HG02610 (cell line): ENCODE data around the gene HOXC11.
A peak's percentile ranks its signal among the peaks of the same experiment; 100 is the strongest.

ENCODE experiments used
- ATAC-seq: cut with Tn5 transposase; IDR thresholded peaks from one replicate; pipeline ENCODE4 v1.9.1; 2021; ENCODE audit warnings: mild to moderate bottlenecking, moderate library complexity; ENCODE audit not compliant: unreplicated experiment

The HOXC11 gene

DNA sequence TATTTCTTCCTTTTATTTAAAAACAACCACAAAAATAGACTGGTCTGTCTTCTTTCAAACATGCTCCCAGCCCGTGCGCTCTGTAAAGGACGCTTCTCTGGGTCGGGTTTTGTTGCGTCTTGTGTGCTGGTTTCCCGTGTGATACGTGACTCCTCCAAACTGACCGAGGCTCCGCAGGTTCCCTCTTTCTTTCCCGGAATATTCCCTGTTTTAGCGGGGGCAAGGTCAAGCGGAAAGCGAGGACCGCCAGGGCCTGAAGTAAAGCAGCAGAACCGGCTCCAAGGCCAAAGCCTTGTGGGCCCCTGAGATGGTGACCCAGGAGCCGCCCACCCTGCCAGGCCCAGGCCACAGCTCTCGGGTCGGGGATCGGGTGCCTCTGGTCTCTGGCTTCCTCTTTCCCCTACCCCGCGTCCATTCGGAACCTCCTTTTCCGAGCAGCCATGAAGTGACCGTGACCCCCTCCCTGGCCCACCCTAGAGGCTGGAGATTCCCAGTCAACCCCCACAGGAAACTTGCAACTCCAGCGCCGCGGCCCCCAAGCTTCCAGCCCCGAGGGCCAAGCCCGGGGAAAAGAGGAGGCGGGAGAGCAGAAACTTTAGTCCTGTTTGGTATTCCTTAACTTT, 11.1 kb downstream of the HOXC11 start:
- no peak for ATAC-seq

DNA sequence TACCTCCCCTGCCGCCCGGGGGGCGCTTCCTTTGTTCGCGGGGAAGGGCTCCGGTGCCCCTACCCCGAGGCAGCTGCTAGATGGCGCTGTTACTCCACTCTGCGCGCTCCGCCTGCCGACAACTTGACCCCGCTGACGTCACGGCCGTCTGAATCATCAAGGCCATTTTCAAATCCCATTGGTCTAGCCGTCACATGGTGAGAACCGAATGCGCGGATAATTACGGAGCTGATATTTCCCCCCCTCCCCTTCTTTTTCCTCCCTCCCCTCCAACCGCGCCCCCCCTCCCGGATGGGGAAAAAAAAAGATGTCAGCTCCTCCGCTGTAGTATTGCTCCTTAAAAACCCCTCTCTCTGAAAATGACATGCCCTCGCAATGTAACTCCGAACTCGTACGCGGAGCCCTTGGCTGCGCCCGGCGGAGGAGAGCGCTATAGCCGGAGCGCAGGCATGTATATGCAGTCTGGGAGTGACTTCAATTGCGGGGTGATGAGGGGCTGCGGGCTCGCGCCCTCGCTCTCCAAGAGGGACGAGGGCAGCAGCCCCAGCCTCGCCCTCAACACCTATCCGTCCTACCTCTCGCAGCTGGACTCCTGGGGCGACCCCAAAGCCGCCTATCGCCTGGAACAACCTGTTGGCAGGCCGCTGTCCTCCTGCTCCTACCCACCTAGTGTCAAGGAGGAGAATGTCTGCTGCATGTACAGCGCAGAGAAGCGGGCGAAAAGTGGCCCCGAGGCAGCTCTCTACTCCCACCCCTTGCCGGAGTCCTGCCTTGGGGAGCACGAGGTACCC, 12.2 kb downstream of the HOXC11 start, which contains the start of gene HOXC10:
HOXC10 (plus strand) TSS at position 246 of the 791 bp plus-strand sequence; CDS start at position 360, 114 bp downstream.
- peak; percentile 46 for ATAC-seq

DNA sequence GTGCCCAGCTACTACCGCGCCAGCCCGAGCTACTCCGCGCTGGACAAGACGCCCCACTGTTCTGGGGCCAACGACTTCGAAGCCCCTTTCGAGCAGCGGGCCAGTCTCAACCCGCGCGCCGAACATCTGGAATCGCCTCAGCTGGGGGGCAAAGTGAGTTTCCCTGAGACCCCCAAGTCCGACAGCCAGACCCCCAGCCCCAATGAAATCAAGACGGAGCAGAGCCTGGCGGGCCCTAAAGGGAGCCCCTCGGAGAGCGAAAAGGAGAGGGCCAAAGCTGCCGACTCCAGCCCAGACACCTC, 12.7 kb downstream of the HOXC11 start:
- no peak for ATAC-seq

GRCh38 chr12:53985994-53986685, 13.2 kb downstream of the HOXC11 start:
- ATAC-seq = no peak

DNA sequence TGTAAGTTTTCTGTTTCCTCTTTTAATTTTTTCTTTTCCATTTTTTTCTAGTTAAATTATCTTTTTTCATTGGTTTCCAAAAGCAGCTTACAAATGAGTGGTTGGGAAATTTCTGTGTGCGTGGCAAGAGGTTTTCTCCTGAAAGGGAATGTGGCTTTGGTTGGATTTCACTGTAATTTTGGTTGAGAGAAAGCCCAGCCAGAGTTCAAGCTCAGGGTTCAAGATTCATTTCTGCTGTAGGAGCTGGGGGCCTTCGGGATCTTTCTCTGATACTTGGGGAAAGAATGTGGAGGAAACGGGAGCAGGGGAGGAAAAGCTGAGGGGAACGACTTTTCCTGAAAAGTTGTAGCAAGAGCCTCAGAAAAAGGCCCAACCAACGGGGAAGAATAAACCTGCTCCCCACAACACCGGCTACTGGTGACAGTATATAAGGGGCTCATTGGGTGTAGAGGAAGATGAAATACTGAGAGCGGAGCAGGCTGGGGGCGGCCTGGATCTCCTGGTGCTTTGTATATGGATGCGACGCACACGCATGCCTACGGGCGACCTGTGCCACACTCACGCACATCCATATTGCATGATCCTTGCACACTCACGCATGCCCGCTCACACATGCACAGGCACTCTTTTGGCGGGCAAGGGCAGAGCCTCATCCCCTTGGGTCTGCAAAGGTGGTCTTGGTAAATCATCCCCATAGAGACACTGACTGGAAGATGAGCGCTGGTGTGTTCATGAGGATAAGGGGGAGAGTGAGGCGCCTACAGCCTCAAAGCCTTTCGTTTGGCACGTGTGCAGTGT, 14.0 kb downstream of the HOXC11 start:
- no peak for ATAC-seq

- no peak for ATAC-seq
Observed at GRCh38 chr12:53987787-53988230, 14.9 kb downstream of the HOXC11 start.

DNA sequence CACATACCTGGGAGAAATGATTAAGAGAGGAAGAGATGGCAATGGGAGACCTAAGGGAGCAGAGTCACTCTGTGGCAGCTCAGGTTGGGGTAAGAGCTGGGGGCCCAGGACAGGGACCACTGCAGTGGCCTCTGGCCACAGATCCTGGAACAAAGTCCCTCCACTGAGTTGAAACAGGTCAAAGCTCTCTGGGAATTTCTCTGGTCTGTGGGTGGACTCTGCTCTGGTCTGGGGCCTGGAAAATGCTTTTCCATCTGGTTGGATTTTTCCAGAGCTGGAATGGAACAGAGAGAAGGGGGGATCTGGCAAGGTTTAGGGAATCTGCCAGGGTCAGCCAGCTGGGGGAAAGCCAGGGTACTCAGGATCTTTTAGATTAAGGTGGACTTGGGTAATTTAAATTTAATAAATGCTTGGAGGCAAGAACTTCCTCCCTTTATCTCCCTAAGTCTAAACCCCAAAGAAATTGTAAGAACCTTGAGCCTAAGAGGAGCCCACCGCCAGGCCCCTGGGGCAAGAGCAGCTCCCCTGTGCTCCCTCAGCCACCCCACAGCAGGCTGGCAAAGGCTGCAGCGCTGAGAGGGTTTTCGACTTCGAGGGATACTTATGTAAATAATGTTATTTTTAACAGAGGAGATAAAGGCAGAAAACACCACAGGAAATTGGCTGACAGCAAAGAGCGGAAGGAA, 15.8 kb downstream of the HOXC11 start:
- no peak for ATAC-seq

DNA sequence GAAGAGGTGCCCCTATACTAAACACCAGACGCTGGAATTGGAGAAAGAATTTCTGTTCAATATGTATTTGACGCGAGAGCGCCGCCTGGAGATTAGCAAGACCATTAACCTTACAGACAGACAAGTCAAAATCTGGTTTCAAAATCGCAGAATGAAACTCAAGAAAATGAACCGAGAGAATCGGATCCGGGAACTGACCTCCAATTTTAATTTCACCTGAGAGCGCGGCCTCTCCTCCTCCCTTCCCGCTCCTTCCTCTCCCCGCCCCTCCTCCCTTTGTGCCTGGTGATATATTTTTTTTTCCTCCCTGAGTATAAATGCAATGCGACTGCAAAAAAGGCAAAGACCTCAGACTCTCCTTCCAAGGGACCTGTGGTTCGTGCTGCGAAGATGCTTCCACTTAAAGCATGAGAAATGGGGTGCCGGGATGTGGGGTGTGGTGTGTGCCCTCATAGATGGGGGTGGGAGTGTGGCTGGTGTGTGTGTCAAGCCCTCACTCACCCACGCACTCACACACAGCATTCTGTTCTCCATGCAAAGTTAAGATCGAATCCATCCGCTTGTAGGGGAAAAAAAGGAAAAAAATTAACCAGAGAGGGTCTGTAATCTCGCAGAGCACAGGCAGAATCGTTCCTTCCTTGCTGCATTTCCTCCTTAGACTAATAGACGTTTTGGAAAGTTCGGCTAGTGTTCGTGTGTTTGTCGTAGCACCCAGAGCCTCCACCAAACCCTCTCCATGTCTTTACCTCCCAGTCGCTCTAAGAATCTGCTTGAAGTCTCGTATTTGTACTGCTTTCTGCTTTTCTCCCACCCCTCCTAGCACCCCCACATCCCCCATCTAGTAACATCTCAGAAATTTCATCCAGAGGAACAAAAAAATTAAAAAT, 16.5 kb downstream of the HOXC11 start:
- ATAC-seq = no peak

- ATAC-seq = no peak
Observed at GRCh38 chr12:53990311-53991076, 17.6 kb downstream of the HOXC11 start.

- ATAC-seq = no peak
Observed at GRCh38 chr12:53991077-53991460, 18.1 kb downstream of the HOXC11 start.

DNA sequence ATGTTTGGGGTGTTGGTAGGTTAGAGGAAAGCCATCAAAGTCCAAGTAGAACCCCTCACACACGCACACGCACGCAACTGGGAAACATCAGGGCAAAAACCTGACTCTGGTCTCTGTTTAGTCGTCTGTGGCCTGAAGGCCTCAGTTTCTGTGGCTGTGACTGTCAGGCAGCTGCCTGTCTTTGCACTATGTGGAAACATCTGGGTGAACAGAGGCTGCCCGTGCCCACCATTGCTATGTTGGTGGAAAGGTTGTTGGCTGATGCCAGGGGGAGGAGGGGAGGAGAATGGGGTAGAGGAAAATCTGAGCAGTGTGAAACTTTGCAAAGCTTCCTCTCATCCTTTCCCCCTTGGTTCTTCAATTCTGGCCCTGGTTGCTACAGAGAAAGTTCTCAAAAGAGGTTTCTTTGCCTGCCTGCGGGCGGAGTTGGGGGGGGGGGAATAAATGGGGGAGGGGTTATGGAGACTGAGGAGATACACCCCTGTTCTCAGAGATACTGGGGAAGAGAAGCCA, 19.5 kb downstream of the HOXC11 start:
- no peak for ATAC-seq

DNA sequence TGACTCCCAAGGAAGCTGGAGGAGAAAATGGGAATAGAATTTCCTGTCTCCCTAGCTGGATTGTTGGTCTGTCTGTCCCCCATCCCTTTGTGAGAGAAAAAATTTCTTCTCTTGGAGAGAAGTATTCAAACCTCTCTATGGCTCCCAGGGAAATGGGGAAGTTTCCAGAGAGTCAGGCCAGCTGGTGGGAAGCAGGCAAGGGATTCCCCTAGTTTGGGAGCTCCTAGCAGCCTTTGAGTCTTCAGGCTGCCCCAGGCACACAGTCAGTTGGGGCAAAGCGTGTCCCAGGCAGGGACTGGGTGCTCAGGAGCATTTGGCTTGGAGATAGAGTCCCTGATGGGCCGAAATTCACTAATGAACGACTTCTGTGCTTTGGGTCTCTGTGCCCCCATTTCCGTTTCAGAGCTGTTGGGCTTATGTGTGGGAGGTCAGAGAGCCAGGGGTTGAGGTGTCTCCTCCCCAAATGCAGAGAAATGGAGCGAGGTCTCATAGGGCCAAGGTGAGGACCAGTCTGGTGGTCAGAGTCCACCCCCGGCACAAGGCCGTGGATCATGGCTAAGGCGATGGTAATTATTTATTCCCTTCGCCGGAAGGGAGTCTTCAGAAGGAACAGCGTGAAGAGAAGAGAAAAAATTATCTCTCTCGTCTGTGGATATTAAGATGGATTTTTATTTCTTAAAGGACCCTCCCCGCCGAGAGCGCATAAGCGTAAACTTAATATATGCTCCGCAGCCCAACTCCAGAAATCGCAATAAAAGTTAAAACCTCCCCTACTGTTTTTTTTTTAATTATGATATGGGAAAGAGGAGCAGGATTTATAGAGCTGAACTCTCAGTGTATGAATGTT, 20.5 kb downstream of the HOXC11 start:
- no peak for ATAC-seq

- no peak for ATAC-seq
Observed at GRCh38 chr12:53994009-53994263, 21.0 kb downstream of the HOXC11 start.

- ATAC-seq = no peak
Observed at GRCh38 chr12:53994264-53995001, 21.5 kb downstream of the HOXC11 start.

- ATAC-seq = no peak
Observed at GRCh38 chr12:53995002-53995377, 22.1 kb downstream of the HOXC11 start.

DNA sequence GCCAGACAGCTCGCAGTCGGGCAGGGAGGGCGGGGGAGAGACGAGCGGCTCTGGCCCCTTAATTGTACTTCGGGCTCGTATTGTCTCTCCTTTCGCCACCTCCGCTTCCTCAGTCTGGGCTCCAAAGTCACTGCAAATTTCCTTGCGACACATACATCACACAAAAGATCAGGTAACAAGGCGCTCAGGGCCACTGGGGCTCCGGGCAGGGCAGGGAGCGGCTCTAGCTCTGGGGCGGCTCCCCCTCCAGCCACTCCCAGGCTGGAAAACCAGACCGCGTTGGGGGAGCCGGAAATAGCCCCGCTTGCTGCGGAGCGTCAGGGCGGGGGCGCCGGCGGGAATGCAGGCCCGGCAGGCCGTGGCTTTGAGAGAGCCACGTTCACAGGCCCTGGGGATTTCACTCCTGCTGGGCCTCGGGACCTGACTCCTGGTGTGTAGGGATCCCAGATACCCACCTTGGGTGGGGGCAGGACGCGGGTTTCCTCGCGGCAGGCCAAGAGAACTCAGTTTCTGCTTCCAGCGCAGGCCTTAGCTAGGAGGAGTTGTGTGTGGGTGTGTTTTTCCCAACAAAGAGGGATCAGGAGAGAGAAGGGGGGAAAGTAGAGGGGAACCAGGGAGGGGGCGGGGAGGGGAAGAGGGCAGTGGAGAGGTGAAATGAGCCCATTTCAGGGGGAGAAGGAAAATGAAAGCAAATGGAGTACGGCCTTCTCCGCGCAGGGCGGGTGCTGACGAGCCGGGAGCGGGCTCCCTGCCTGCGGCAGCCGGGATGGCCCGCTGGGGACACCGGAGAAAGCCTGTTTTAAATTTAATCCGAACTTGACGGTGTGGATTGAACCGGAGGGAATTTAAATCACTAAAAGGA, 22.7 kb downstream of the HOXC11 start:
- ATAC-seq = no peak
